ENCODE measurements around the gene HMGA1.

HMGA1 gene

DNA sequence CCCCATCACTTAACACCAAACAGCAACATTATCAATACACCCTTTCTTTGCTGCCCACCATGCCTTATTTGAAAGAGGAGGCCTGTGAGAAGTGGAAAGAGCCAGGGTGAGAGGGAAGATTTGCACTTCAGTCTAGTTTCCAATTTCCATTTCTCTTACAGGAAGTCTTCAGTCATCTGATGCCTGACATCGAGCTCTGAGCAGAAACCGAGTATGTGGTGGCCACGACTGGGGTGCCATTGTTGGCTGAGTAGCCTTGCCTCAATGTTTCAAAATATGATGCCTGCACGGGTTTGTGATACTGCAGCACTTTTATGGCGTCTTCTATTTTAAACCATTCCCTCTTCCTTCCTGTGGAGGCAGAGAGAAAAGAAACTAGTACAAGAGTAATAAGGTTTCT, 51.9 kb downstream of the HMGA1 start:
- DNase-seq (ENCODE audit: low read depth in 2 of 3, low spot score in 1 of 3): no peak

DNA sequence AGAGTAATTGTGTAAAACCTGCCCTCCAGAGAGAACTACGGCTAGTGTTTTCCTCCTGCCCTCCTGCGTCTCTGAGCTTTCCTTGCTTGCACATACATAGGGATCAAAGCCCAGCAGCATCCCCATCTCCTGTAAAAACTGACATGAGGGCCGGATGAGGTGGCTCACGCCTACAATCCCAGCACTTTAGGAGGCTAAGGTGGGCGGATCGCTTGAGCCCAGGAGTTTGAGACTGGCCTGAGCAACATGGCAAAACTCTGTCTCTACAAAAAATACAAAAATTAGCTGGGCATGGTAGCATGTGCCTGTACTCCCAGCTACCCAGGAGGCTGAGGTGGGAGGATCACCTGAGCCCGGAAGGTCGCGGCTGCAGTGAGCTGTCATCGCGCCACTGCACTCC, 52.5 kb downstream of the HMGA1 start:
- DNase-seq (ENCODE audit: low read depth in 2 of 3, low spot score in 1 of 3): no peak

DNA sequence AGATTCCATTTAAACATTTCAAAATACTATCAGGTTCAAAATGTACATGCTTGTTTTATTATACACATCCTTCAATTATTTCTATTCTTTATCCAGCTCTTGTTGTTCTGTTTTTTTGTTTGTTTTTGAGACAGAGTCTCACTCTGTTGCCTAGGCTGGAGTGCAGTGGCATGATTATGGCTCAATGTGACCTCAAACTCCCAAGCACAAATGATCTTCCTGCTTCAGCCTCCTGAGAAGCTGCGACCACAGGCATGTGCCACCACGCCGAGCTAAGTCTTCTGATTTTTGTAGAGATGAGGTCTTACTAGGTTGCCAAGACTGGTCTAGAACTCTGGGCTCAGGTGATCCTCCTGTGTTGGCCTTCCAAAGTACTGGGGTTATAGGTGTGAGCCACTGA, 56.3 kb downstream of the HMGA1 start:
- DNase-seq (ENCODE audit: low read depth in 2 of 3, low spot score in 1 of 3): no peak

DNA sequence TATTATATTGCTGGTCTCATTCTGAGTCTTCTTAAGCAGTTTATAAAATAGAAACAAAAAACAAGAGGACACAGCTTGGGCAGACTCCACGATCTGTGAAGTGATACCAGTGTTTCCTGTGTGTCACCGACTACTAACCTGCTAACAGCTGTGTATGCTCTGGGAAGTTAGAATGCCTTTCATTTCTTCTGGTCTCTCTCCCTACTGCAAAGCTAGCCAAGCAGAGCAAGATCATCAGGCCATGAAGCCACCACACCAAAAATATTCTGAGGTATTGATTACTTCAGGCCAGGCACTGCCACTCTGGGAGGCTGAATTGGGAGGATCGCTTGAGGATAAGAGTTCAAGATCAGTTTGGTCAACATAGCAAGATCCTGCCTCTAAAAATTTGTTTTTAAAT, 59.0 kb downstream of the HMGA1 start:
- DNase-seq (ENCODE audit: low read depth in 2 of 3, low spot score in 1 of 3): no peak
